GM21381 (cell line): ENCODE data around the gene VSX2.

Source experiments
- ATAC-seq: cut with Tn5 transposase; IDR thresholded peaks from one replicate; pipeline ENCODE4 v1.9.1; 2021; ENCODE audit warnings: mild to moderate bottlenecking, moderate library complexity; ENCODE audit not compliant: unreplicated experiment

Gene VSX2

GRCh38 chr14:74301594-74302151 lies 62.4 kb downstream of the VSX2 start:
- no peak for ATAC-seq

- ATAC-seq: peak; percentile 38
Measured at GRCh38 chr14:74302152-74302628, 62.9 kb downstream of the VSX2 start.

GRCh38 chr14:74302634-74303569 lies 63.7 kb downstream of the VSX2 start, which contains the start of gene ABCD4:
TSS of gene ABCD4 (minus strand) at chr14:74302934. CDS start at chr14:74302912, 22 bp downstream.
- peak; percentile 97 for ATAC-seq

- ATAC-seq: no peak
Measured at GRCh38 chr14:74308695-74309094, 69.4 kb downstream of the VSX2 start.

- ATAC-seq: no peak
Measured at GRCh38 chr14:74309125-74310022, 70.1 kb downstream of the VSX2 start.

- ATAC-seq: no peak
Measured at GRCh38 chr14:74312161-74312560, 72.9 kb downstream of the VSX2 start.
